IPS-18c (cell line): ENCODE results near the gene RAI1.
"Not testable (repeated sequence)": the region's sequence is repeated elsewhere in the genome, so short reads cannot be mapped to it uniquely, and the experiment has no call there.

ENCODE experiments used
- H3K4me3 ChIP-seq: 2 replicates; pipeline ENCODE4 v1.7.0; 2013; ENCODE audit warnings: low read depth, mild to moderate bottlenecking, low read length, moderate library complexity; ENCODE audit not compliant: insufficient read depth
- H3K9me3 ChIP-seq: one replicate; pipeline ENCODE4 v1.6.1; 2013; ENCODE audit warnings: mild to moderate bottlenecking, low read length, moderate library complexity; ENCODE audit not compliant: control insufficient read depth, insufficient read depth

The RAI1 gene

DNA sequence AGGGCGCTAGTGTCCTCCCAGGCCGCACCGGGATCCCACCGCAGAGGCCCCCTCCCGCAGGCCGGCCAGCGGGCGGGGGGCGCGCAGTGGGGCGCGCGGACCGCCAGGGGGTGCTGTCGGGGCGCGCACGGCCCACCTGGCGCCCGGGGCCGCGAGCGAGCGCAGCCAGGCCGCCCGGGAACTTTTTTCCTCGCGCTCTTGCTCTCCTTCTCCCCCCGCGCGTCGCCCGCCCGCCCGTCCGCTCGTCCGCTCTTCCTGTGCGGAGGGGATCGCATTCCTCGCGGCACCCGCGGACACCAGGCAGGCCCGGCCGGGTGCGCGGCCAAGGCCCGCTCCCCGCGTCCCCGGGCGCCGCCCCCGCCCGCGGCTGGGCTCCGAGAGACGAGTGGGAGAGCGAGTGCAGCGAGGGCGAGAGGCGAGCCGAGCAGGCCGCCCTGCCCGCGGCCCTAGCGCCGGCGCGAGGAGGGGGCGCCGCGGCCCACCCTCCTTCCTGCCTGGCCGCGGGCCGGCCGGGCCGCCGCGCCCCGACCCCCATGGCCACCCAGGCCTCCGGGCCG is at the start of gene RAI1:
TSS of gene RAI1 (plus strand) at position 272 of the 557 bp plus-strand sequence. CDS start 111,491 bp downstream, outside the sequence.
- Histone ChIP-seq H3K9me3 (peaks cover 6% of the 10 kb centered on the region), H3K4me3 (peak within 1 kb of the TSS; percentile 54)

GRCh38 chr17:17632690-17633089 is 48.6 kb upstream of the RAI1 start:
- H3K9me3 ChIP-seq, H3K4me3 ChIP-seq: not testable (repeated sequence)

DNA sequence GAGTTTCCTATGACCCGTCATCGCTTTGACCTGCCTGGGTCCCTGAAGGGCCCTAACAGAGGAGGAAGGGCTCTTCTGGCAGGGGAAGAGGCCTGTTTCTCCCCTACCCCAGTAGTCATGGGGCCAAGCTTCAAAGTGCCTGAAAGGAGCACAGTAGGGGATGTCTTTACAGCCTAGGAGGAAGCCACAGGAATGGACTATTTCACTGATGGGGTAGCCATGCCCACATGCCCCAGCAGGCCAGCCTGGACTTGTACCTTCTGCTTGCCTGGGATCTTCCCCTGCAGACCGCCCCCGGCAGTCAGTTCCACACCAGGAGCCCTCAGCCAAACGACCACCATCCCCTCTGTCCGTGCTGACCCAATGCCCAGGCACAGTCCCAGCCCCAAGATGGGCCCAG is 47.9 kb upstream of the RAI1 start:
- Histone ChIP-seq H3K4me3 (no peak overlapping the region), H3K9me3 (peaks cover 2% of the 10 kb centered on the region)

DNA sequence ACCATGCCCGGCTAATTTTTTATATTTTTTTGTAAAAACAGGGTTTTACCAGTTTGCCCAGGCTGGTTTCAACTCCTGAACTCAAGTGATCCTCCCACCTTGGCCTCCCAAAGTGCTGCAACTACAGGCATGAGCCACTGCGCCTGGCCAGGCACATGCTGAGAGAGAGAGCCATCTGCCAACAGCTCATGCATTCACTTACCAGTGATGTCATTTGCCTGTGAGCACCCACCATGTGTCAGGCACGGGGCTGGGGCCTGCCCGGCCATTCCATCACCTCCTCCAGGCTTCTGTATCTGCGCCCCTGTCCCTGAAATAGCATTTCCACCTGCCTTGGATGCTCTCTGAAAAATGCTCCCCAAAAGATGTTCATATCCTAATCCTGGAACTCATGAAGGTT is 46.1 kb upstream of the RAI1 start:
- H3K9me3 ChIP-seq: peaks cover 5% of the 10 kb centered on the region
- no peak overlapping the region for H3K4me3 ChIP-seq

DNA sequence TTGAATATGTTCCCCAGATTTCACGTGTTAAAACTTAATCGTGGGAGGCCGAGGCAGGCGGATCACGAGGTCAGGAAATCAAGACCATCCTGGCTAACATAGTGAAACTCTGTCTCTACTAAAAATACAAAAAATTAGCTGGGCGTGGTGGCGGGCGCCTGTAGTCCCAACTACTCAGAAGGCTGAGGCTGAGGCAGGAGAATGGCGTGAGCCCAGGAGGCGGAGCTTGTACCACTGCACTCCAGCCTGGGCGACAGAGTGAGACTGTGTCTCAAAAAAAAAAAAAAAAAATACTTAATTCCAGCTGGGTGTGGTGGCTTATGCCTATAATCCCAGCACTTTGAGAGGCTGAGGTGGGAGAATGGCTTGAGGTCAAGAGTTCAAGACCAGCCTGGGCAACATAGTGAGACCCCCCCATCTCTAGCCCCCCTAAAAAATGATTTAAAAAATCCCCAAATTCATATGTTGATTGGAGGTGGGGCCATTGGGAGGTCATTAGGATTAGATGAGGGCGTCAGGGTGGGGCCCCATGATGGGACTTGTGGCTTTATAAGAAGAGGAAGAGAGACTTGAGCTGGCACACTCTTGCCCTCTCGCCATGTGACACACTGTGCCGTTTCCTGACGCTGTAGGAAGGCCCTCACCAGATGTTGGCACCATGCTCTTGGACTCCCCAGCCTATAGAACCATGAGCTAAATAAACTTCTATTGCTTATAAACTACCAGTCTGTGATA is 45.6 kb upstream of the RAI1 start:
- not testable (repeated sequence) for H3K9me3 ChIP-seq, H3K4me3 ChIP-seq

GRCh38 chr17:17636272-17636885 is 44.9 kb upstream of the RAI1 start:
- Histone ChIP-seq H3K9me3 (peaks cover 5% of the 10 kb centered on the region), H3K4me3 (no peak overlapping the region)

DNA sequence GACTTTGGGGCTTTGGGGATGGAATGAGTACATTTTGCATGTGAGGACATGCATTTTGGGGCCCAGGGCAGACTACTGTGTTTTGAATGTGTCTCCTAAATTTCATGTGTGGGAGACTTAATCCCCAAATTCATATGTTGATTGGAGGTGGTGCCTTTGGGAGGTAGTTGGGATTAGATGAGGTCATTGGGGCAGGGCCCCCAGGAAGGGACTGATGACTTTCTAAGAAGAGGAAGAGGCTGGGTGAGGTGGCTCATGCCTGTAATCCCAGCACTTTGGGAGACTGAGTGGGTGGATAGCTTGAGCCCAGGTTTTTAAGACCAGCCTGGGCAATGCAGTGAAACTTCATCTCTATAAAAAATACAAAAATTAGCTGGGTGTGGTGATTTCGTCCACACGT is 42.8 kb upstream of the RAI1 start:
- Histone ChIP-seq H3K9me3 (peaks cover 5% of the 10 kb centered on the region), H3K4me3 (no peak overlapping the region)

- H3K4me3 ChIP-seq, H3K9me3 ChIP-seq: not testable (repeated sequence)
These were observed 41.5 kb upstream of the RAI1 start for GRCh38 chr17:17639661-17640270.

GRCh38 chr17:17641621-17642409 is 39.4 kb upstream of the RAI1 start:
- peaks cover 8% of the 10 kb centered on the region for H3K9me3 ChIP-seq
- no peak overlapping the region for H3K4me3 ChIP-seq

DNA sequence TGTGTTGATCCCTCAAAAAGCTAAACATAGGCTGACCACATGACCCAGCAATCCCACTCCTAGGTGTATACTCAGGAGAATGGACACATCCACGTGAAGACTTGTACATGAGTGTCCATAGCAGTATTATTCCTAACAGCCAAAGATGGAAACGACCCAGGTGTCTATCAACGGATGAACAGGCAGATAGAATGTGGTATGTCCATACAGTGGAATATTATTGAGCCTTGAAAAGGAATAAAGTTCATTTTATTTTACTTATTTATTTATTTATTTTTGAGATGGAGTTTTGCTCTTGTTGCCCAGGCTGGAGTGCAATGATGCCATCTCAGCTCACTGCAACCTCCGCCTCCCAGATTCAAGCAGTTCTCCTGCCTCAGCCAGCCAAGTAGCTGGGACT is 36.1 kb upstream of the RAI1 start:
- H3K9me3 ChIP-seq, H3K4me3 ChIP-seq: not testable (repeated sequence)

DNA sequence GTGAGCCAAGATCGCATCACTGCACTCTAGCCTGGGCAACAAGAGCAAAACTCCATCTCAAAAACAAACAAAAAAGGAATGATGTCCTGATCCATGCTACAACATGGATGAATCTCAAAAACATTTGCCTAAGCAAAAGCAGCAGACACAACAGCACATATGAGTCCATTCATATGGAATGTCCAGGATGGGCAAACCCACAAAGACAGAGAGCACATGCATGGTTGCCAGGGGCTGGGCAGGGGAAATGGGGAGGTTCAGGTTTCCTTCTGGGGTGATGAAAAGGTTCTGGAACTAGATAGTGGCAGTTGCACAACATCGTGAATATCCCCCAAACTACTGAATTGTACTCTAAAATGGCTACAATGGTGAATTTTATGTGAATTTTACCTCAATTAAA is 35.3 kb upstream of the RAI1 start:
- no peak overlapping the region for H3K4me3 ChIP-seq

DNA sequence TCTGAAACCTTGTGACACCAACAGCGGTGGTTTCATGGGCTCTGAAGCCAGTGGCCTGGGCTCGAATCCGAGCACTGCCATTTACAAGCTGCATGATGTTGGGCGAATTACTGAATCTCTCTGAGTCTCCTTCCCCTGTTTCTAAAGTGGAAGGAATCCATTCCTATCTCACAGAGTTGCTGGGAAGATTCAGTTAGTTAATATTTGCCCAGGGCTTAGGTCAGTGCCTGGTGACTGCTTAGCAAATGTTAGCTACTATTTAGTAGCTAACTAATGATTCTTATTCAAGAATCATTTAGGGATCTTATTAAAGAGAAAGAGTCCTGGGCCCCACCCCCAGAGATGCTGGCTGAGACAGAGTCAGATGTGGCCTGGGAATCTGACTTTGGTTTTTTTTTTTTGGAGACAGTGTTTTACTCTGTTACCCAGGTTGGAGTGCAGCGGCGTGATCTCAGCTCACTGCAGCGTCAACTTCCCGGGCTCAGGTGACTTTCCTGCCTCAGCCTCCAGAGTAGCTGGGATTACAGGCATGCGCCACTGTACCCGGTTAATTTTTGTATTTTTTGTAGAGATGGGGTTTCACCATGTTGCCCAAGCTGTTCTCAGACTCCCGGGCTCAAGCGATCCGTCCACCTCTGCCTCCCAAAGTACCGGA is 33.6 kb upstream of the RAI1 start:
- Histone ChIP-seq H3K9me3 (peaks cover 3% of the 10 kb centered on the region), H3K4me3 (no peak overlapping the region)

More for the DNA sequence above, 35.3 kb upstream of the RAI1 start:
- peaks cover 3% of the 10 kb centered on the region for H3K9me3 ChIP-seq

GRCh38 chr17:17648762-17649161 is 32.5 kb upstream of the RAI1 start:
- H3K9me3 ChIP-seq: peaks cover 3% of the 10 kb centered on the region
- no peak overlapping the region for H3K4me3 ChIP-seq

DNA sequence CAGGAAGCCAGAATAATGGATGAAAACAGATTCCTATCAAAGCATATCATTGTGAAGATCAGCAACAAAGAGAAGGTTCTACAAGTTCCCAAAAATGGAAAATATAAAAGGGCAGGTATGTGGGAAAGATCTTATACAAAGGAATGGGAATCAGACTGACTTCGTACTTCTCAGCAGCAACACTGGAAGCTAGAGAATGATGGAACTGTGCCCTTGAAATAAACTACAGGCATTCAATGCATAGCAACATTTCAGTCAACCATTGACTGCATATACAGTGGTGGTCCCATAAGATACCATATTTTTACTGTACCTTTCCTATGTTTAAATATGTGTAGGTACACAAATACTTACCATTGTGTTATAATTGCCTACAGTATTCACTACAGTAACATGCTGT is 30.3 kb upstream of the RAI1 start:
- Histone ChIP-seq H3K4me3 (no peak overlapping the region), H3K9me3 (no peaks in the 10 kb centered on the region)

DNA sequence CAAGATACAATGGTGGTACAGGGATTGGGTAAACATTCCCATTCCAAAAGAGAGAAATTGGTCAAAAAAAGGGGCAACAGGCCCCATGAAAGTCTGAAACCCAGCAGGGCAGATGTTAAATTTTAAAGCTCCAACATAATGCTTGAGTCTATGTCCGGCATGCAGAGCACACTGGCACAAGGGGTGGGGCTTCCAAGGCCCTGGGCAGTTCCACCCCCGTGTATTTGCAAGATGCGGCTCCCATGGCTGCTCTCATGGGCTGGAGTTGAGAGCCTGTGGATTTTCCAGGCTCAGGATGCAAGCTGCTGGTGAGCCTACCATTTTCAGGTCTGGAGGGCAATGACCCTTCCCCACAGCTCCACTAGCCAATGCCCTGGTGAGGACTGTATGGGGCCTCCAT is 27.9 kb upstream of the RAI1 start:
- Histone ChIP-seq H3K9me3 (no peaks in the 10 kb centered on the region), H3K4me3 (no peak overlapping the region)

- no peaks in the 10 kb centered on the region for H3K9me3 ChIP-seq
- no peak overlapping the region for H3K4me3 ChIP-seq
These were observed 21.9 kb upstream of the RAI1 start for GRCh38 chr17:17659340-17659739.

DNA sequence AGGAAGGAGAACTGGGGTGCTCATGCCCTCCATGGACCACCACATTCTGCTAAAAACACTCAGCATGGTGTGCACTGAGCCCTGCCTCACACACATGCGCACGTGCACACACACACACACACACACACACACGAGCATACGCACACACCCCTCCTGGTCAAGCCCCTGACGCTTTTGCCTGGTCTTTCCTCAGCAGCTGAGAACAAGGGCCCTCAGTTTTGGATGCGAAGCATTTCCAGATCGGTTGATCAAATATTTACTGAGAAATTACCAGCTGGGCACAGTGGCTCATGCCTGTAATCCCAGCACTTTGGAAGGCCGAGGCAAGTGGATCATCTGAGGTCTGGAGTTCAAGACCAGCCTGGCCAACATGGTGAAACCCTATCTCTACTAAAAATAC is 20.1 kb upstream of the RAI1 start:
- no peak overlapping the region for H3K4me3 ChIP-seq
- no peaks in the 10 kb centered on the region for H3K9me3 ChIP-seq
